Neural cell (in vitro differentiated cells): ENCODE data around the gene MROH2A. TPM values are rescaled to one million over a fixed set of nuclear protein-coding genes. Genes with fewer than 3 reads are reported as not detected.

Experiments used
- H2AFZ ChIP-seq: fragments of 200-600, 300-800 bp; sonication (generic), shearing (Covaris generic); 2 replicates; pipeline ENCODE4 v1.6.0; 2014; ENCODE audit warnings: low read depth, mild to moderate bottlenecking, antibody characterized with exemption, low read length, moderate library complexity
- H3F3A ChIP-seq: fragments of 200-600 bp; shearing (Covaris generic); 2 replicates; pipeline ENCODE4 v1.6.1; 2016; ENCODE audit warnings: mild to moderate bottlenecking, moderate library complexity, mixed read lengths, antibody characterized with exemption, low read length; ENCODE audit not compliant: insufficient read depth, poor library complexity, severe bottlenecking
- H3K27ac ChIP-seq: fragments of 200-600, 300-800 bp; sonication (generic), shearing (Covaris generic); 2 replicates; pipeline ENCODE4 v1.5.1; 2014; ENCODE audit warnings: mild to moderate bottlenecking, low read length, moderate library complexity
- H3K27me3 ChIP-seq: fragments of 300-800, 200-600 bp; sonication (generic), shearing (Covaris generic); 2 replicates; pipeline ENCODE4 v1.6.0; 2014; ENCODE audit warnings: mild to moderate bottlenecking, low read depth, low read length, moderate library complexity; ENCODE audit not compliant: insufficient read depth
- H3K36me3 ChIP-seq: fragments of 300-800, 200-600 bp; sonication (generic), shearing (Covaris generic); 2 replicates; pipeline ENCODE4 v1.5.1; 2014; ENCODE audit warnings: mild to moderate bottlenecking, antibody characterized with exemption, low read length, moderate library complexity; ENCODE audit not compliant: insufficient read depth
- H3K4me2 ChIP-seq: fragments of 300-800, 200-600 bp; sonication (generic), shearing (Covaris generic); 2 replicates; pipeline ENCODE4 v1.6.0; 2014; ENCODE audit warnings: mild to moderate bottlenecking, low read length
- H3K4me3 ChIP-seq: fragments of 300-800, 200-600 bp; sonication (generic), shearing (Covaris generic); 2 replicates; pipeline ENCODE4 v1.5.1; 2014; ENCODE audit warnings: mild to moderate bottlenecking, low read length, moderate library complexity
- H3K79me2 ChIP-seq: fragments of 200-600 bp; shearing (Covaris generic); replicated peaks from 2 replicates; pipeline ENCODE4 v1.6.0; 2014; ENCODE audit warnings: mild to moderate bottlenecking, low read length, moderate library complexity; ENCODE audit not compliant: insufficient read depth
- H3K9ac ChIP-seq: fragments of 300-800, 200-600 bp; sonication (generic), shearing (Covaris generic); 2 replicates; pipeline ENCODE4 v1.6.1; 2016; ENCODE audit warnings: mild to moderate bottlenecking, low read length, mixed read lengths
- H3K9me2 ChIP-seq: fragments of 200-600 bp; shearing (Covaris generic); 2 replicates; pipeline ENCODE4 v1.6.1; 2016; ENCODE audit warnings: mild to moderate bottlenecking, low read length, mixed read lengths; ENCODE audit not compliant: insufficient read depth
- H3K9me3 ChIP-seq: fragments of 200-600, 300-800 bp; sonication (generic), shearing (Covaris generic); 2 replicates; pipeline ENCODE4 v1.6.1; 2016; ENCODE audit warnings: mild to moderate bottlenecking, mixed run types, low read length, moderate library complexity, mixed read lengths
- H4K20me1 ChIP-seq: fragments of 200-600 bp; shearing (Covaris generic); 2 replicates; pipeline ENCODE4 v1.6.1; 2016; ENCODE audit warnings: mild to moderate bottlenecking, mixed run types; ENCODE audit not compliant: insufficient read depth
- EP300 ChIP-seq: fragments of 450-650 bp; conservative IDR thresholded peaks from 2 replicates; pipeline ENCODE4 v1.6.1; 2014; ENCODE audit warnings: antibody characterized with exemption, mild to moderate bottlenecking, moderate library complexity; ENCODE audit not compliant: poor library complexity, severe bottlenecking
- EZH2 ChIP-seq: fragments of 200-600, 300-800 bp; shearing (Covaris generic), sonication (generic); IDR thresholded peaks from 2 replicates; pipeline ENCODE4 v1.6.1; 2014; ENCODE audit warnings: antibody characterized with exemption, low read length, borderline replicate concordance, mild to moderate bottlenecking; ENCODE audit not compliant: insufficient read depth, poor library complexity, severe bottlenecking
- MXI1 ChIP-seq: fragments of 450-650 bp; conservative IDR thresholded peaks from 2 replicates; pipeline ENCODE4 v1.6.1; 2014; ENCODE audit warnings: antibody characterized with exemption, mild to moderate bottlenecking; ENCODE audit not compliant: poor library complexity, severe bottlenecking
- POLR2AphosphoS5 ChIP-seq: IDR thresholded peaks from 2 replicates; pipeline ENCODE4 v1.6.1; 2012
- RAD21 ChIP-seq: fragments of 450-650 bp; conservative IDR thresholded peaks from 2 replicates; pipeline ENCODE4 v1.6.1; 2014; ENCODE audit warnings: antibody characterized with exemption, mild to moderate bottlenecking, moderate library complexity
- SMC3 ChIP-seq: fragments of 450-650 bp; conservative IDR thresholded peaks from 2 replicates; pipeline ENCODE4 v1.6.1; 2014; ENCODE audit warnings: antibody characterized with exemption, mild to moderate bottlenecking, moderate library complexity; ENCODE audit not compliant: poor library complexity
- TAF1 ChIP-seq: IDR thresholded peaks from 2 replicates; pipeline ENCODE4 v1.6.1; 2012; ENCODE audit warnings: low read depth
- polyA plus RNA-seq: library from polyadenylated mRNA; depleted of rRNA; stranded (reverse); fragments of >200 nt; gene quantifications from 2 replicates; pipeline ENCODE4 v1.2.3, GENCODE V29; 2014
- TF ChIP-seq, protein P1 (sequence below): IDR thresholded peaks from 2 replicates; pipeline ENCODE4 v1.6.1; 2012; ENCODE audit warnings: borderline replicate concordance
- TF ChIP-seq, protein P2 (sequence below): fragments of 450-650 bp; IDR thresholded peaks from 2 replicates; pipeline ENCODE4 v1.5.1; 2014; ENCODE audit warnings: antibody characterized with exemption, mild to moderate bottlenecking, moderate library complexity; ENCODE audit not compliant: poor library complexity, severe bottlenecking

MROH2A gene
- polyA plus RNA-seq, 1 donor from 2014 or later = not detected

DNA sequence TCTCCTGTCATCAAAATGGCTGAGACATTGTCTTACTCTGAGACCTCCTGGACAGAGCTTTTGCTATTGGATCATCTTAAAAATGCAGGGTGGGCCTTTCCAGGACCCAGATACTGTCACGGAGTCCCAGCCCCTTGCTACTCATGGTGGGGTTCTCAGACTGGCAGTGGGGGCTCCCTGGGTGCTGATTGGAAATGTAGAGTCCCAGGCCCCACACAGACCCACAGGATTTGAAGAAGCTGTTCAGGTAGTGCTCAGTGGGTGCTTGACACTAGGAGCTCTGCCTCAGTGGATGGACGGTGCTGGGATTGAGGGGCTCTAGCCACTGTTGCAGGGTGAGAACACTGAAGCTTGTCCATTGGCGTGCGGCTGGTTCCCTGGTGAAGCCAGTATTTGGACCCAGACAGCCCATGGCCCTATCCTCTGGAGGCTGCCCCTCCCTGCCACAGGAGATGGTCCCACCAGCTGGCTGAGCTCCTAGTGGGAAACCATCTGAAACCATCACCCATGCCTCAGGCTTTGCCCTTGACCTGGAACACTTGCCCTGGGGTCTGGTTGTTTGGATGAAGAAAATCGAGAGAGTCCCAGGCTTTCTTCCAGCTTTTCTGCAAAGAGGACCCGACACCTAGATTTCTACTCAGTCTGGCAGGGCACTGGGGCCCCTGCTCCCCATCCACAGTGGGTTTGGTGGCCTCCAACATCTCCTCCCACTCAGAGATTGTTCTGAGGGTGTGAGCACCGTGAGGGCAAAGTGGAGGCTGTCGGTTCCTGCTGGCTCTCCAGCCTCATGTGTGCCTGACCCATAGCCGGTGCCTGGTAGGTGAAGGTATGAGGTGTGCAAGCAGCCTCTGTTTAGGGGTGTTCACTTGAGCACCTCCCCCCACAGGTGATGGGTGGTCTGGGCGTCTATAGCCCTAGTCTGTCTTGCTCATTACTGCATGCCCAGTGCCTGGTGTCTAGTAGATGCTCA lies 30.1 kb downstream of the MROH2A start:
- Histone ChIP-seq H4K20me1 (no peaks in the 10 kb centered on the region), H3K27ac (no peak overlapping the region), H3K79me2 (no peaks in the 10 kb centered on the region), H3K4me3 (no peak overlapping the region), H3K9me3 (no peaks in the 10 kb centered on the region), H3K36me3 (no peaks in the 10 kb centered on the region), H3K9ac (no peak overlapping the region), H3F3A (no peaks in the 10 kb centered on the region), H3K27me3 (no peaks in the 10 kb centered on the region), H3K9me2 (no peaks in the 10 kb centered on the region), H2AFZ (no peak overlapping the region), H3K4me2 (no peak overlapping the region)
- TF ChIP-seq POLR2AphosphoS5 (no peak), TAF1 (no peak), EP300 (no peak), EZH2 (no peak), RAD21 (no peak), MXI1 (no peak), SMC3 (no peak)
- TF ChIP-seq, protein P1, sequence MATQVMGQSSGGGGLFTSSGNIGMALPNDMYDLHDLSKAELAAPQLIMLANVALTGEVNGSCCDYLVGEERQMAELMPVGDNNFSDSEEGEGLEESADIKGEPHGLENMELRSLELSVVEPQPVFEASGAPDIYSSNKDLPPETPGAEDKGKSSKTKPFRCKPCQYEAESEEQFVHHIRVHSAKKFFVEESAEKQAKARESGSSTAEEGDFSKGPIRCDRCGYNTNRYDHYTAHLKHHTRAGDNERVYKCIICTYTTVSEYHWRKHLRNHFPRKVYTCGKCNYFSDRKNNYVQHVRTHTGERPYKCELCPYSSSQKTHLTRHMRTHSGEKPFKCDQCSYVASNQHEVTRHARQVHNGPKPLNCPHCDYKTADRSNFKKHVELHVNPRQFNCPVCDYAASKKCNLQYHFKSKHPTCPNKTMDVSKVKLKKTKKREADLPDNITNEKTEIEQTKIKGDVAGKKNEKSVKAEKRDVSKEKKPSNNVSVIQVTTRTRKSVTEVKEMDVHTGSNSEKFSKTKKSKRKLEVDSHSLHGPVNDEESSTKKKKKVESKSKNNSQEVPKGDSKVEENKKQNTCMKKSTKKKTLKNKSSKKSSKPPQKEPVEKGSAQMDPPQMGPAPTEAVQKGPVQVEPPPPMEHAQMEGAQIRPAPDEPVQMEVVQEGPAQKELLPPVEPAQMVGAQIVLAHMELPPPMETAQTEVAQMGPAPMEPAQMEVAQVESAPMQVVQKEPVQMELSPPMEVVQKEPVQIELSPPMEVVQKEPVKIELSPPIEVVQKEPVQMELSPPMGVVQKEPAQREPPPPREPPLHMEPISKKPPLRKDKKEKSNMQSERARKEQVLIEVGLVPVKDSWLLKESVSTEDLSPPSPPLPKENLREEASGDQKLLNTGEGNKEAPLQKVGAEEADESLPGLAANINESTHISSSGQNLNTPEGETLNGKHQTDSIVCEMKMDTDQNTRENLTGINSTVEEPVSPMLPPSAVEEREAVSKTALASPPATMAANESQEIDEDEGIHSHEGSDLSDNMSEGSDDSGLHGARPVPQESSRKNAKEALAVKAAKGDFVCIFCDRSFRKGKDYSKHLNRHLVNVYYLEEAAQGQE = no peak
- TF ChIP-seq, protein P2, sequence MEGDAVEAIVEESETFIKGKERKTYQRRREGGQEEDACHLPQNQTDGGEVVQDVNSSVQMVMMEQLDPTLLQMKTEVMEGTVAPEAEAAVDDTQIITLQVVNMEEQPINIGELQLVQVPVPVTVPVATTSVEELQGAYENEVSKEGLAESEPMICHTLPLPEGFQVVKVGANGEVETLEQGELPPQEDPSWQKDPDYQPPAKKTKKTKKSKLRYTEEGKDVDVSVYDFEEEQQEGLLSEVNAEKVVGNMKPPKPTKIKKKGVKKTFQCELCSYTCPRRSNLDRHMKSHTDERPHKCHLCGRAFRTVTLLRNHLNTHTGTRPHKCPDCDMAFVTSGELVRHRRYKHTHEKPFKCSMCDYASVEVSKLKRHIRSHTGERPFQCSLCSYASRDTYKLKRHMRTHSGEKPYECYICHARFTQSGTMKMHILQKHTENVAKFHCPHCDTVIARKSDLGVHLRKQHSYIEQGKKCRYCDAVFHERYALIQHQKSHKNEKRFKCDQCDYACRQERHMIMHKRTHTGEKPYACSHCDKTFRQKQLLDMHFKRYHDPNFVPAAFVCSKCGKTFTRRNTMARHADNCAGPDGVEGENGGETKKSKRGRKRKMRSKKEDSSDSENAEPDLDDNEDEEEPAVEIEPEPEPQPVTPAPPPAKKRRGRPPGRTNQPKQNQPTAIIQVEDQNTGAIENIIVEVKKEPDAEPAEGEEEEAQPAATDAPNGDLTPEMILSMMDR = no peak

GRCh38 chr2:233810385-233810784 lies 32.3 kb downstream of the MROH2A start:
- H3K4me2 ChIP-seq = no peak overlapping the region
- H3K4me3 ChIP-seq = no peak overlapping the region
- TF ChIP-seq RAD21 = no peak
- no peaks in the 10 kb centered on the region for H3K79me2 ChIP-seq
- H3K9ac ChIP-seq = no peak overlapping the region
- H3K27me3 ChIP-seq = no peaks in the 10 kb centered on the region
- no peaks in the 10 kb centered on the region for H3K9me2 ChIP-seq
- no peaks in the 10 kb centered on the region for H3F3A ChIP-seq
- no peaks in the 10 kb centered on the region for H3K9me3 ChIP-seq
- no peaks in the 10 kb centered on the region for H4K20me1 ChIP-seq
- H3K27ac ChIP-seq = no peak overlapping the region
- no peak overlapping the region for H2AFZ ChIP-seq
- H3K36me3 ChIP-seq = no peaks in the 10 kb centered on the region
